ENCODE data around the gene DOCK4. TPM values are rescaled to one million over a fixed set of nuclear protein-coding genes. Genes with fewer than 3 reads are reported as not detected.

The DOCK4 gene
- total and polyA plus RNA-seq, 4 donors: 2.9 to 94.3 (median 20.0) TPM

GRCh38 chr7:112176693-112177415, 29.3 kb downstream of the DOCK4 start:
- H3K9me3 ChIP-seq (ENCODE audit: control insufficient read depth, low read length): no peaks in the 10 kb centered on the region
- H3K27ac ChIP-seq (ENCODE audit: low read depth in 1 of 2, low read length in 2 of 2): no peak overlapping the region
- WGBS, 2 donors: 93 to 94% methylated on average over 5 of the region's 5 CpGs
- no peak for DNase-seq
- intact Hi-C loops (cut with DNase I): no loop called here
- peaks cover 0 to 5% of the 10 kb centered on the region in 2 donors for H3K4me1 ChIP-seq (ENCODE audit: control insufficient read depth in 1 of 2, insufficient read depth in 2 of 2, low read length in 2 of 2)
- no peaks in the 10 kb centered on the region for H3K27me3 ChIP-seq (ENCODE audit: control insufficient read depth in 1 of 2, insufficient read depth in 2 of 2, low read length in 1 of 2)
- no peak for ATAC-seq (ENCODE audit: low FRiP score)
- H3K36me3 ChIP-seq (ENCODE audit: control insufficient read depth in 1 of 2, insufficient read depth in 2 of 2, low read length in 1 of 2): no peaks in the 10 kb centered on the region
- H3K4me3 ChIP-seq (ENCODE audit: low read length in 2 of 2): no peak overlapping the region

DNA sequence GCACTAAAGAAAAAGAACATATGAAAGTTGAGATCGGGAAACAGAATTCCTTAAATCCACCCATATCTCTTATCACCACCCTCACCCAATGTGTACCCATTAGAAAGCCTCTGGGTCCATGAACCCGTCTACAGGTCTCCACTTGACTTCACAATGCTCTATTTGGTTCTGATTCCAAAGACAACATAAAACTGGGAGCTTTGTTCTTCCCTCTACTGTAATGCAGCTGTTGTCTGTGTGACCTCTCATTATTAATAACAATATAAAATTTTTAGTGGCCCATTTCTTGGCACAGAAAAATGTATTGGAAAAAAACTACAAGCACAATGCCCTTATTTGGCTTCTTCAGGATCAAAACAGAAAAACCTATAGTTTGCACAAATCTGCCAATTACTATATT, 30.0 kb downstream of the DOCK4 start:
- Histone ChIP-seq H3K4me1 (ENCODE audit: control insufficient read depth in 1 of 2, insufficient read depth in 2 of 2, low read length in 2 of 2) (peaks cover 0 to 5% of the 10 kb centered on the region in 2 donors), H3K4me3 (ENCODE audit: low read length in 2 of 2) (no peak overlapping the region), H3K27me3 (ENCODE audit: control insufficient read depth in 1 of 2, insufficient read depth in 2 of 2, low read length in 1 of 2) (no peaks in the 10 kb centered on the region), H3K9me3 (ENCODE audit: control insufficient read depth, low read length) (no peaks in the 10 kb centered on the region), H3K27ac (ENCODE audit: low read depth in 1 of 2, low read length in 2 of 2) (no peak overlapping the region), H3K36me3 (ENCODE audit: control insufficient read depth in 1 of 2, insufficient read depth in 2 of 2, low read length in 1 of 2) (no peaks in the 10 kb centered on the region)
- DNase-seq (no peak), ATAC-seq (ENCODE audit: low FRiP score) (no peak)
- intact Hi-C loops (cut with DNase I): no loop called here
- WGBS, 2 donors: 78 to 90% methylated on average over 2 of the region's 2 CpGs

DNA sequence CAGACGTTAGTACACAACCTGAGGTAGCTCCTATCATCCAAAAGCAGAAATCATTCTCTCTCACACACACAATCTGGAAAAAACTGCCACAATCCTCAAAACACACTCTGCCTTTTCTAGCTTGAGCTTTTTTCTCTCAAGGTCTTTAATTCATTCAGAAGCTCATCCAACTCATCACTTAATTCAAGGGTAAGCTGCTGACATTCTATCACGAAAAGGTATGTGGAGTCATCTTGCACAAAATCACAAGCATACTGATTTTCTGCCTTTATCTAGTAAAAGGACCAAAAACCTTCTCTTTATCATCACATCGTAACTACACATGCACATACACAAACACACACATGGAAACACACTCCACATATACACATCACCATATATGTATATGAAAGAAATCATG, 32.0 kb downstream of the DOCK4 start:
- Histone ChIP-seq H3K9me3 (ENCODE audit: control insufficient read depth, low read length) (no peaks in the 10 kb centered on the region), H3K36me3 (ENCODE audit: control insufficient read depth in 1 of 2, insufficient read depth in 2 of 2, low read length in 1 of 2) (no peaks in the 10 kb centered on the region), H3K4me1 (ENCODE audit: control insufficient read depth in 1 of 2, insufficient read depth in 2 of 2, low read length in 2 of 2) (peaks cover 0 to 1% of the 10 kb centered on the region in 2 donors), H3K4me3 (ENCODE audit: low read length in 2 of 2) (no peak overlapping the region), H3K27me3 (ENCODE audit: control insufficient read depth in 1 of 2, insufficient read depth in 2 of 2, low read length in 1 of 2) (no peaks in the 10 kb centered on the region), H3K27ac (ENCODE audit: low read depth in 1 of 2, low read length in 2 of 2) (no peak overlapping the region)
- DNase-seq (no peak), ATAC-seq (ENCODE audit: low FRiP score) (no peak)
- 92 to 94% methylated on average over 3 of the region's 3 CpGs for WGBS, 2 donors
- intact Hi-C loops (cut with DNase I): no loop called here

- Histone ChIP-seq H3K27me3 (ENCODE audit: control insufficient read depth in 1 of 2, insufficient read depth in 2 of 2, low read length in 1 of 2) (no peaks in the 10 kb centered on the region), H3K9me3 (ENCODE audit: control insufficient read depth, low read length) (no peaks in the 10 kb centered on the region), H3K4me1 (ENCODE audit: control insufficient read depth in 1 of 2, insufficient read depth in 2 of 2, low read length in 2 of 2) (peaks cover 0 to 1% of the 10 kb centered on the region in 2 donors), H3K27ac (ENCODE audit: low read depth in 1 of 2, low read length in 2 of 2) (no peak overlapping the region), H3K4me3 (ENCODE audit: low read length in 2 of 2) (no peak overlapping the region), H3K36me3 (ENCODE audit: control insufficient read depth in 1 of 2, insufficient read depth in 2 of 2, low read length in 1 of 2) (no peaks in the 10 kb centered on the region)
- intact Hi-C loops (cut with DNase I): no loop called here
- 35 to 42% methylated on average over 4 of the region's 4 CpGs for WGBS, 2 donors
- DNase-seq (no peak), ATAC-seq (ENCODE audit: low FRiP score) (no peak)
Measured at GRCh38 chr7:112173568-112173905, 32.7 kb downstream of the DOCK4 start.

GRCh38 chr7:112172870-112173567, 33.2 kb downstream of the DOCK4 start:
- Histone ChIP-seq H3K36me3 (ENCODE audit: control insufficient read depth in 1 of 2, insufficient read depth in 2 of 2, low read length in 1 of 2) (no peaks in the 10 kb centered on the region), H3K27ac (ENCODE audit: low read depth in 1 of 2, low read length in 2 of 2) (no peak overlapping the region), H3K4me1 (ENCODE audit: control insufficient read depth in 1 of 2, insufficient read depth in 2 of 2, low read length in 2 of 2) (peaks cover 0 to 1% of the 10 kb centered on the region in 2 donors), H3K27me3 (ENCODE audit: control insufficient read depth in 1 of 2, insufficient read depth in 2 of 2, low read length in 1 of 2) (no peaks in the 10 kb centered on the region), H3K9me3 (ENCODE audit: control insufficient read depth, low read length) (no peaks in the 10 kb centered on the region), H3K4me3 (ENCODE audit: low read length in 2 of 2) (no peak overlapping the region)
- DNase-seq (no peak), ATAC-seq (ENCODE audit: low FRiP score) (no peak)
- intact Hi-C loops (cut with DNase I): no loop called here
- WGBS, 2 donors: 73 to 82% methylated on average over 8 of the region's 8 CpGs

DNA sequence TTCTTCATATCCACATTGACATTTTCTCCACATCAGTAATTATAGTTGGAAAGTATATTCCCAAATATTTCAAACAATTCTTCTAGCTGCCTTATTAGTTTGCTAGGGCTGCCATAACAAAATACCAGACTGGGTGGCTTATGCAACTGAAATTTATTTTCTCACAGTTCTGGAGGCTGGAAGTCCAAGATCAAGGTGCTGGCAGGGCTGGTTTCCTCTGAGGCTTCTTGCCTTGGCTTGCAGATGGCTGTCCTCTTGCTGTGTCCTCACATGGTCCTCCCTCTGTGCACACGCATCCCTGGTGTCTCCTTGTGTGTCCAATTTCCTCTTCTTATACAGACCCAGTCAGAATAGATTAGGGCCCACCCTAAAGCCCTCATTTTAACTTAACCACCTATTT, 34.5 kb downstream of the DOCK4 start:
- ATAC-seq (ENCODE audit: low FRiP score): no peak
- intact Hi-C loops (cut with DNase I): no loop called here

DNA sequence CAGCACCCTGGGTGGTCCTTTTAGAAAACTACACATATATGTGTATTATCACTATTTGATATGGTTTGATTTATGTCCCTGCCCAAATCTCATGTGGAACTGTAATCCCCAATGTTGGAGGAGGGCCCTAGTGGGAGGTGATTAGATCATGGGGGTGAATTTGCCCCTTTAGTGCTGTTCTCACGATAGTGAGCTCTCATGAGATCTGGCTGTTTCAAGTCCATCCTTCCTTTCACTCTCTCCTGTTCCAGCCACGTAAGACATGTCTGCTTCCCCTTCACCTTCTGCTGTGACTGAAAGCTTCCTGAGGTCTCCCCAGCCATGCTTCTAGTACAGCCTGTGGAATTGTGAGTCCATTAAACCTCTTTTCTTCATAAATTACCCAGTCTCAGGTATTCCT, 37.3 kb downstream of the DOCK4 start:
- intact Hi-C loops (cut with DNase I): no loop called here
- no peak for DNase-seq
- H3K27me3 ChIP-seq (ENCODE audit: control insufficient read depth in 1 of 2, insufficient read depth in 2 of 2, low read length in 1 of 2): no peaks in the 10 kb centered on the region
- 92 to 95% methylated on average over 2 of the region's 2 CpGs for WGBS, 2 donors
- ATAC-seq (ENCODE audit: low FRiP score): no peak
- no peak overlapping the region for H3K27ac ChIP-seq (ENCODE audit: low read depth in 1 of 2, low read length in 2 of 2)
- H3K4me1 ChIP-seq (ENCODE audit: control insufficient read depth in 1 of 2, insufficient read depth in 2 of 2, low read length in 2 of 2): peaks cover 0 to 3% of the 10 kb centered on the region in 2 donors
- H3K36me3 ChIP-seq (ENCODE audit: control insufficient read depth in 1 of 2, insufficient read depth in 2 of 2, low read length in 1 of 2): no peaks in the 10 kb centered on the region
- no peak overlapping the region for H3K4me3 ChIP-seq (ENCODE audit: low read length in 2 of 2)
- no peaks in the 10 kb centered on the region for H3K9me3 ChIP-seq (ENCODE audit: control insufficient read depth, low read length)

More for the DNA sequence above, 34.5 kb downstream of the DOCK4 start:
- 97 to 100% methylated on average over 1 of the region's 1 CpG for WGBS, 2 donors
- H3K4me3 ChIP-seq (ENCODE audit: low read length in 2 of 2): no peak overlapping the region
- H3K4me1 ChIP-seq (ENCODE audit: control insufficient read depth in 1 of 2, insufficient read depth in 2 of 2, low read length in 2 of 2): peaks cover 0 to 1% of the 10 kb centered on the region in 2 donors
- no peak overlapping the region for H3K27ac ChIP-seq (ENCODE audit: low read depth in 1 of 2, low read length in 2 of 2)
- no peaks in the 10 kb centered on the region for H3K27me3 ChIP-seq (ENCODE audit: control insufficient read depth in 1 of 2, insufficient read depth in 2 of 2, low read length in 1 of 2)
- no peaks in the 10 kb centered on the region for H3K36me3 ChIP-seq (ENCODE audit: control insufficient read depth in 1 of 2, insufficient read depth in 2 of 2, low read length in 1 of 2)
- no peaks in the 10 kb centered on the region for H3K9me3 ChIP-seq (ENCODE audit: control insufficient read depth, low read length)
- DNase-seq: no peak

DNA sequence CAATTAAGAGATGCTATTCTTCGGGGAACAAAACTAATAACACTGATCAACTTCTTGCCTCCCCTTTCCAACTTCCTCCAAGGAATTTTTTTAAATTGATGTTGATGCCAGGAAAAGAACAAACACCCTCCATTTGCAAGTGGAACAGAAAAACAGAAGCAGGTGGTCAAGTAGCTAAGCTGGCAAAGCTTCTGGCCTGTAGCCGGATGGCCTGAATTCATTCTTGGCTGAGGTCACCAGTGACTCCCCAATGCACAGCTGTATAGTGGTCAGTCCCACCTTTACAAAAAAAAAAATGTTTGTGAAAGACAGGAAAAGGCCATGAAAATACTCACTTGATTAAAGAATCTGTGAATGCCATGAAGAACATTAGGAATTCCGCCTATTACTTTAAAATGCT, 39.1 kb downstream of the DOCK4 start:
- no peak overlapping the region for H3K27ac ChIP-seq (ENCODE audit: low read depth in 1 of 2, low read length in 2 of 2)
- DNase-seq (no peak), ATAC-seq (ENCODE audit: low FRiP score) (no peak)
- WGBS, 2 donors: 81 to 84% methylated on average over 3 of the region's 3 CpGs
- peaks cover 0 to 1% of the 10 kb centered on the region in 2 donors for H3K4me1 ChIP-seq (ENCODE audit: control insufficient read depth in 1 of 2, insufficient read depth in 2 of 2, low read length in 2 of 2)
- intact Hi-C loops (cut with DNase I): no loop called here
- no peaks in the 10 kb centered on the region for H3K9me3 ChIP-seq (ENCODE audit: control insufficient read depth, low read length)
- H3K36me3 ChIP-seq (ENCODE audit: control insufficient read depth in 1 of 2, insufficient read depth in 2 of 2, low read length in 1 of 2): no peaks in the 10 kb centered on the region
- no peak overlapping the region for H3K4me3 ChIP-seq (ENCODE audit: low read length in 2 of 2)
- no peaks in the 10 kb centered on the region for H3K27me3 ChIP-seq (ENCODE audit: control insufficient read depth in 1 of 2, insufficient read depth in 2 of 2, low read length in 1 of 2)
